GM12874 (cell line): ENCODE results near the gene ZNF615.

Experiments used
- TF ChIP-seq, protein P1 (sequence below): IDR thresholded peaks from 2 replicates; pipeline ENCODE4 v1.5.1; 2011; ENCODE audit warnings: low read depth, mild to moderate bottlenecking, control low read depth, low read length, moderate library complexity; ENCODE audit not compliant: insufficient read depth

The ZNF615 gene

DNA sequence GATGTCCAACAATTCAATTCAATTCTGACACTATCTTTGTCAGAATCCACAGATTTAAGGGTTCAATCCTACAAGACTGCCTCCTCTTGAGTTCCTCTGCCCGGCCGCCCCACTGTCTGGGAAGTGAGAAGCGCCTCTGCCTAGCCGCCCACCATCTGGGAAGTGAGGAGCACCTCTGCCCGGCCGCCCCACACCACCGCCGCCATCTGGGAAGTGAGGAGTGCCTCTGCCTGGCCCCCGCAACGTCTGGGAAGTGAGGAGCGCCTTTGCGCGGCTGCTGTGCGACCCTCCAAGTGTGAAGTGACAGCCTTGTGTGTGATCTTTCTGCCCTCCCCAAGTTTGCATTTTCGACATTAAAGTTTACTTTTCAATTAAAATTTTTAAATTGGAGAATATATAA is 14.2 kb upstream of the ZNF615 start:
- TF ChIP-seq, protein P1, sequence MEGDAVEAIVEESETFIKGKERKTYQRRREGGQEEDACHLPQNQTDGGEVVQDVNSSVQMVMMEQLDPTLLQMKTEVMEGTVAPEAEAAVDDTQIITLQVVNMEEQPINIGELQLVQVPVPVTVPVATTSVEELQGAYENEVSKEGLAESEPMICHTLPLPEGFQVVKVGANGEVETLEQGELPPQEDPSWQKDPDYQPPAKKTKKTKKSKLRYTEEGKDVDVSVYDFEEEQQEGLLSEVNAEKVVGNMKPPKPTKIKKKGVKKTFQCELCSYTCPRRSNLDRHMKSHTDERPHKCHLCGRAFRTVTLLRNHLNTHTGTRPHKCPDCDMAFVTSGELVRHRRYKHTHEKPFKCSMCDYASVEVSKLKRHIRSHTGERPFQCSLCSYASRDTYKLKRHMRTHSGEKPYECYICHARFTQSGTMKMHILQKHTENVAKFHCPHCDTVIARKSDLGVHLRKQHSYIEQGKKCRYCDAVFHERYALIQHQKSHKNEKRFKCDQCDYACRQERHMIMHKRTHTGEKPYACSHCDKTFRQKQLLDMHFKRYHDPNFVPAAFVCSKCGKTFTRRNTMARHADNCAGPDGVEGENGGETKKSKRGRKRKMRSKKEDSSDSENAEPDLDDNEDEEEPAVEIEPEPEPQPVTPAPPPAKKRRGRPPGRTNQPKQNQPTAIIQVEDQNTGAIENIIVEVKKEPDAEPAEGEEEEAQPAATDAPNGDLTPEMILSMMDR = no peak

DNA sequence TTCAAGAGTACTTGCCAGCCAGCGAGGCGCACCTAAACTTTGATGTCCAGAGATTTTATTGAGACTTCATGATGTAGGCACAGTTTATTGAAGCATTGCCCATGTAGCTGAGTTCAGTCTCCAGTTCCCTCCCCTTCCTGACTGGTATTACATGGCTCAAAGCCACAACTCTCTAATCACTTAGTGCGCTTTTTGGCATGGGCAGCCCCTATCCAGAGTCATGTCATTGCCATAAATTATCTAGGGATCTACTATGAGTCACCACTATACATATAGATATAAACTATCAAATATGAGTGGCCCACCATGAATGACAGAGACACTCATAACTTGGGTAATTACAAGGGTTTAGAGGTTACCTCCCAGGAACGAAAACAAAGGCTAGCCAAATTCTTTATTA is 12.5 kb upstream of the ZNF615 start:
- TF ChIP-seq, protein P1 = no peak

DNA sequence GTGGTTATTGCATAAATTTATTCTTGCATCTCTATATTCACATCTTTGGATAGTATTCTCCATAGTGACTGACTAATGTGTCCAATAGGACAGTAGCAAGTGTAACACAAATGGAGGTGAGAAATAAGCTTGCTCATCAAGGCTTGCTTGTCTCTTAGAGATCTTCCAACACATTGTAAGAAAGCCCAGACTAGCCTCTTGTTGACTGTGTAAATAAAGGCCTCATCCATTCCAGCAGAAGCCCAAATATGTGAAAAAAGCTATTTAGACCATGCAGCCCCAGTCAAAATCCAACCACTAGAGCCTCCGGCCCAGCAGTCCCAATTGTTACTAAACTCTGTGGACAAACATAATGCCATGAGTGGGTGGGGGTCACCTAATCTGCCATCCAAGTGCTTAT is 2.7 kb upstream of the ZNF615 start:
- TF ChIP-seq, protein P1 = no peak

DNA sequence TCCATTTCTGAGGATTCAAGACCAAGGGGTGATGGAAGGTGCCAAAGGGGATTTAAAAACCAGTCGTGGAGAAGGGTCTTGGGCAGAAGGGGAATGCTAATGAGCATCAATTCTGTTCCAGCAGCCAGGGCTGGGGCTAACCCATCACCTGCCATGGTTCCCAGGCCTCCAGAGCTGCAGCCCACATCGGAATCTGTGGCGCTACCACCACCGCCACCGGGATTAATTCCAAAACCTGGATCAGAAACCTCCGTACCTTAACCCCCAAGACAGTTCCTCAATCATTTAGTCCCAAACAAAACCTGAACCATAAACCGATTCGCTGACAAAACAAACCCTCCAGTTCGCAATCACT is 583 bp downstream of the ZNF615 start:
- TF ChIP-seq, protein P1 = no peak

DNA sequence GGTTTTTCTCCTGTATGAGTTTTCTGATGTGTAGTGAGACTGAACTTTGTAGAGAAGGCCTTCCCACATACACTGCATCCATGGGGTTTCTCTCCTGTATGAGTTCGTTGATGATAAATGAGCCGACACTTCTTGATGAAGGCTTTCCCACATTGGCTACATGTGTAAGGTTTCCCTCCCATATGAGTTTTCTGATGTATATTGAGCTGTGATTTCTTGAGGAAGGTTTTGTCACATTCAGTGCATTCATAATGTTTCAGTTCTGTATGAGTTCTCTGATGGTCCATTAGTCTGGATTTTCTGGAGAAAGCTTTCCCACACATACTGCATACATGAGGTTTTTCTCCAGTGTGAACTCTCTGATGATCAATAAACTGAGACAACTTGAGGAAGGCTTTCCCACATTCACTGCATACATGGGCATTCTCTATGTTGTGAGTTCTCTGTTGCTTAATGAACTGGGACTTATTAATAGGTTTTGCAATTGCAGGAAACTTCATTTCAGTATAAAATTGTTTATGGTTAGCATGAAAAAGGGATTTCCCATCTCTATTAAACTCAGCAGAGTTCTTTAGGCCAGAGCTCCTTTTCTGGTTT is 13.9 kb downstream of the ZNF615 start:
- TF ChIP-seq, protein P1 = no peak

DNA sequence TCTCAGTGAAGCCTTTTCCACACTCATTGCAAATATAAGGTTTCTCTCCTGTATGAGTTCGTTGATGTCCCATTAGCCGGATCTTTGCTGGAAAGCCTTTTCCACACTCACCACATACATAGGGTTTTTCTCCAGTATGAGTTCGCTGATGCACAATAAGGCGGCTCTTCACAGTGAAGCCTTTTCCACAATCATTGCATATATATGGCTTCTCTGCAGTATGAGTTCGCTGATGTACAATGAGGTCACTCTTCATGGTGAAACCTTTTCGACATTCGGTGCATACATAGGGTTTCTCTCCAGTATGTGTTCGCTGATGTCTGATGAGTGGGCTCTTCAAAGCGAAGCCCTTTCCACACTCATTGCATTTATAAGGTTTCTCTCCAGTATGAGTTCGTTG is 14.6 kb downstream of the ZNF615 start:
- TF ChIP-seq, protein P1 = no peak

DNA sequence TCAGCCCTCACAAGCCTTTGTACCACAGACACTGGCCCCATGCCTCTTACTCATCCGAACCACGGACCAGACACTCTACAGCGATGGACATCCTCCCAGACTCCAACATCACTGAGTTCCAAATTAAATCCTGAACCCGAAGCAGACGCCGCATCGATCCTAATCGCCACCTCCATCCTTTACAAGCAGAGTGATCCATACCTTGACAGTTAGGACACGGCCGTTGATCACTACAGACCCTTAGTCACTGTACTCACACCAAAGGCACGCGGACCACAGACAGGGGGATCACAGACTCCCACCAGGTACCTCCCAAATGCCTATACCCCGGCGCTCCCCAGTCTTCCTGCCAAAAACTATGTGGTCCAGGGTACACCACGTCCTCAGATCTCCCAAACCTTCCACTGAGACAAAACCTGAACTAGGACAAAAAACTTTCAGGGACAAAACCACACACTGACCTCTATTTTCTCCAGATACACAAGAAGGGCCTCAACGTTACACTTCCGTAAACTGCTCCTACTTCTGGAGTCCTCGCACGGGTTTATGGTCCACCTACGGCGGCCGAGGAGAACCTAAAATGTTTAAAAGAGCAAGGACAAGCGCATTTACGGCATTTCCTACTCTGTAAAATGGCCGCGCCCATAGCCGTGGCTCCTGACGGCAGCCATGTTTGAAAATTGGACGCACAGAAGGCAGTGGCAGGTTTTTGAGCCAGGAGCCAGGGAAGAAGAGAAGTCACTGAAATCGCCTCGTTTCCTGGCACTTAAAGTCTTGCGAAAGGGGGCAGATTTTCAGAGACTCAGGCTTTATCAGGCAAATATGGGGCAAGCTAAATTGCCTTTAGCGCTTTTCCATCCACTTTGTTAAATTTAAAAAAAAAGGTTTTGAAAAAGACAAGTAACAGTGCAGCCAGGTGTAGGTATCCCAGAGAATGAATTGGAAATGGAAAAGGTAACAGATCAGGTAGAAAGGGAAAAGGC is 21.4 kb downstream of the ZNF615 start, which contains the start of gene ZNF350:
ZNF350 (minus strand) TSS at position 532 of the 983 bp plus-strand sequence. CDS start 12,480 bp downstream, outside the sequence.
- TF ChIP-seq, protein P1 = no peak
